ENCODE data around the gene ANXA10. TPM values are rescaled to one million over a fixed set of nuclear protein-coding genes. Genes with fewer than 3 reads are reported as not detected.

The ANXA10 gene
- polyA plus RNA-seq, 1 donor (not counting 4 experiments of a cell fraction or from before 2014, with no cell fraction given), result not detected

DNA sequence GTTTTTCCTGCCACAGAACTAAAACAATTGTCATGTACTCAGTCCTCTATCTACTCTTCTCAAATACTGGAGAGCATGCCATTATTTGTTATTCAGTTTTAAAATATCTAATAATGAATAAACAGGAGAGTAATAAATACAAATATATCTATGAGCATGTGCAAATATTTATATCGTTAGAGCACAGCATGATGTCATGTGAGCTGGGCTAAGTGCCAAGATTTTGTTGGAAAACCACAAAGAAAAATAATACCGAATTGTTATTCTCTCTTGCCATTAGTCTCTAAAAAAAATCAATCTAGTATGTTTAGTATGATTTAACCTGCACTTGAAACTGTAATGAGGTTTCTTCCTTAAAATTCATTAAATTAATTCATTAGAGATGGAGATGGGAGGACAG, 129.0 kb downstream of the ANXA10 start:
- H3K27ac ChIP-seq (ENCODE audit: control insufficient read depth, insufficient read depth, low read length), result no peak overlapping the region
- dilution Hi-C loops (cut with MboI; ENCODE audit: extremely low pct_ligation_motif_present, low sequenced_read_pairs), result no loop called here
- H3K36me3 ChIP-seq (ENCODE audit: control insufficient read depth in 2 of 2, extremely low read depth in 1 of 2, insufficient read depth in 2 of 2, low read length in 2 of 2), result no peaks in the 10 kb centered on the region
- H3K4me1 ChIP-seq (ENCODE audit: control insufficient read depth, extremely low read depth, insufficient read depth, low read length), result peaks cover 15% of the 10 kb centered on the region
- no peaks in the 10 kb centered on the region for H4K20me1 ChIP-seq (ENCODE audit: control insufficient read depth, extremely low read depth, insufficient read depth, low read length)
- H3K9ac ChIP-seq (ENCODE audit: control insufficient read depth, extremely low read depth, insufficient read depth, low read length), result no peak overlapping the region
- H3K79me2 ChIP-seq (ENCODE audit: control insufficient read depth, insufficient read depth, low read length), result no peaks in the 10 kb centered on the region
- H3K4me3 ChIP-seq (ENCODE audit: control insufficient read depth in 2 of 3, extremely low read depth in 1 of 3, insufficient read depth in 2 of 3, low read depth in 1 of 3, low read length in 3 of 3), result no peak overlapping the region
- H3K27me3 ChIP-seq (ENCODE audit: control insufficient read depth, extremely low read depth, insufficient read depth, low read length), result no peaks in the 10 kb centered on the region
- TF ChIP-seq EZH2 (IDR thresholded peaks at IDR 0.05; ENCODE audit: low read length) (no peak), CTCF (optimal IDR thresholded peaks at IDR 0.05 in 1 of 3, IDR thresholded peaks at IDR 0.05 in 1 of 3, conservative IDR thresholded peaks at IDR 0.05 in 1 of 3; ENCODE audit: extremely low read depth in 1 of 3, insufficient read depth in 2 of 3, low read length in 3 of 3) (no peak)
- H2AFZ ChIP-seq (ENCODE audit: control insufficient read depth, low read length), result no peak overlapping the region
- no peak overlapping the region for H3K4me2 ChIP-seq (ENCODE audit: control insufficient read depth, extremely low read depth, insufficient read depth, low read depth, low read length)
- H3K9me3 ChIP-seq (ENCODE audit: control insufficient read depth, low read depth, low read length), result no peaks in the 10 kb centered on the region
- DNase-seq (ENCODE audit: low read depth, low spot score) (no peak), FAIRE-seq (no peak)
- H3K9me1 ChIP-seq (ENCODE audit: control insufficient read depth, extremely low read depth, insufficient read depth, low read length), result no peaks in the 10 kb centered on the region

Other genes with a start within 250 kb of the ANXA10 start
- gene DDX60, start 226.2 kb downstream of the ANXA10 start, polyA plus RNA-seq, result 33.1 to 44.6 TPM (median 38.9 TPM) in 3 replicates